Progenitor cell of endocrine pancreas (in vitro differentiated cells): ENCODE results near the gene APCDD1. TPM values are rescaled to one million over a fixed set of nuclear protein-coding genes. Genes with fewer than 3 reads are reported as not detected.

Experiments
- DNase-seq: peaks from one replicate; pipeline ENCODE4 v3.0.0; 2021; ENCODE audit warnings: low spot score; ENCODE audit not compliant: unreplicated experiment
- H3K27ac Mint-ChIP-seq: 2 replicates; pipeline ENCODE4 v1.8.0; 2021; ENCODE audit warnings: mild to moderate bottlenecking, moderate library complexity, mixed read lengths
- H3K27me3 Mint-ChIP-seq: 2 replicates; pipeline ENCODE4 v1.8.0; 2021; ENCODE audit warnings: mixed read lengths
- H3K36me3 Mint-ChIP-seq: 2 replicates; pipeline ENCODE4 v1.8.0; 2022; ENCODE audit warnings: mixed read lengths; ENCODE audit not compliant: insufficient read depth
- H3K4me1 Mint-ChIP-seq: 2 replicates; pipeline ENCODE4 v1.8.0; 2021; ENCODE audit warnings: low read depth, mixed read lengths
- H3K4me3 Mint-ChIP-seq: 2 replicates; pipeline ENCODE4 v1.8.0; 2021; ENCODE audit warnings: low read depth, mild to moderate bottlenecking, moderate library complexity, mixed read lengths
- H3K9me3 Mint-ChIP-seq: 2 replicates; pipeline ENCODE4 v1.8.0; 2021; ENCODE audit warnings: low read depth, mixed read lengths
- CTCF ChIP-seq: fragments of 200-600 bp; sonication (generic); IDR thresholded peaks from one replicate; pipeline ENCODE4 v1.5.0; 2021; ENCODE audit warnings: antibody characterized with exemption, mild to moderate bottlenecking; ENCODE audit not compliant: unreplicated experiment
- total RNA-seq: library from RNA; stranded (reverse); gene quantifications from 2 replicates; pipeline ENCODE4 v1.2.1, GENCODE V29; 2021

Gene APCDD1
- total RNA-seq, 1 donor from 2014 or later: 9.7 TPM

- no peak for TF ChIP-seq CTCF
- Mint-ChIP-seq H3K27me3 (no peaks in the 10 kb centered on the region), H3K27ac (no peak overlapping the region), H3K9me3 (no peaks in the 10 kb centered on the region), H3K4me1 (no peaks in the 10 kb centered on the region), H3K4me3 (no peak overlapping the region), H3K36me3 (peaks cover 2% of the 10 kb centered on the region)
- no peak for DNase-seq
Observed at GRCh38 chr18:10475654-10476291, 21.3 kb downstream of the APCDD1 start.

GRCh38 chr18:10476338-10476791, 21.9 kb downstream of the APCDD1 start:
- no peak overlapping the region for H3K27ac Mint-ChIP-seq
- no peaks in the 10 kb centered on the region for H3K9me3 Mint-ChIP-seq
- no peaks in the 10 kb centered on the region for H3K27me3 Mint-ChIP-seq
- no peak for TF ChIP-seq CTCF
- no peak for DNase-seq
- H3K4me1 Mint-ChIP-seq: no peaks in the 10 kb centered on the region
- peaks cover 2% of the 10 kb centered on the region for H3K36me3 Mint-ChIP-seq
- H3K4me3 Mint-ChIP-seq: no peak overlapping the region

- H3K4me1 Mint-ChIP-seq: no peaks in the 10 kb centered on the region
- H3K36me3 Mint-ChIP-seq: peaks cover 2% of the 10 kb centered on the region
- H3K27me3 Mint-ChIP-seq: no peaks in the 10 kb centered on the region
- H3K9me3 Mint-ChIP-seq: no peaks in the 10 kb centered on the region
- H3K4me3 Mint-ChIP-seq: no peak overlapping the region
- TF ChIP-seq CTCF: no peak
- H3K27ac Mint-ChIP-seq: no peak overlapping the region
- DNase-seq: no peak
Observed at GRCh38 chr18:10477121-10477862, 22.9 kb downstream of the APCDD1 start.

- TF ChIP-seq CTCF: no peak
- H3K4me1 Mint-ChIP-seq: no peaks in the 10 kb centered on the region
- no peaks in the 10 kb centered on the region for H3K9me3 Mint-ChIP-seq
- H3K4me3 Mint-ChIP-seq: no peak overlapping the region
- H3K27ac Mint-ChIP-seq: no peak overlapping the region
- H3K27me3 Mint-ChIP-seq: no peaks in the 10 kb centered on the region
- no peak for DNase-seq
- H3K36me3 Mint-ChIP-seq: peaks cover 2% of the 10 kb centered on the region
Observed at GRCh38 chr18:10477863-10478260, 23.4 kb downstream of the APCDD1 start.

- no peak overlapping the region for H3K4me3 Mint-ChIP-seq
- H3K27ac Mint-ChIP-seq: no peak overlapping the region
- no peaks in the 10 kb centered on the region for H3K9me3 Mint-ChIP-seq
- no peak for TF ChIP-seq CTCF
- H3K4me1 Mint-ChIP-seq: no peaks in the 10 kb centered on the region
- H3K27me3 Mint-ChIP-seq: peaks cover 2% of the 10 kb centered on the region
- no peak for DNase-seq
- H3K36me3 Mint-ChIP-seq: peaks cover 2% of the 10 kb centered on the region
Observed at GRCh38 chr18:10481831-10482230, 27.4 kb downstream of the APCDD1 start.
